HCT116 (cell line): ENCODE measurements around the gene AKAP9. TPM values are rescaled to one million over a fixed set of nuclear protein-coding genes. Genes with fewer than 3 reads are reported as not detected.

Experiments used
- ATAC-seq: fragments of 200-7000 bp; cut with Tn5 transposase; 2 replicates; pipeline ENCODE4 v1.9.1; 2020; ENCODE audit warnings: mild to moderate bottlenecking, moderate library complexity
- BruUV-seq: library from RNA; stranded (reverse); fragments of 400-500 nt; replicated peaks from 2 replicates; lab custom pipeline; 2021; lab: Mats Ljungman, UMichigan
- CTCF ChIA-PET: fragments of 300-600 bp; sonication (Branson Sonifier 250); formaldehyde crosslinking; loops from one replicate; lab custom pipeline; 2021; ENCODE audit warnings: antibody characterized with exemption; lab: Charles Lee
- POLR2A ChIA-PET: fragments of 300-600, 350-600 bp; sonication (Branson Sonifier 250); formaldehyde crosslinking; loops from one replicate; lab custom pipeline; 2021; ENCODE audit warnings: antibody characterized with exemption; lab: Charles Lee
- RAD21 ChIA-PET, 2 experiments: fragments of 300-600 bp; sonication (Branson Sonifier 250); formaldehyde crosslinking; loops; one replicate each; lab custom pipeline; 2023; ENCODE audit warnings: low total read pairs in 2 of 2; ENCODE audit not compliant: uncharacterized antibody in 2 of 2, unreplicated experiment in 2 of 2, low non-redundant PET in 1 of 2; lab: Charles Lee
- DNase-seq: peaks from one replicate; pipeline ENCODE4 v3.0.0-alpha.2; 2010; ENCODE audit warnings: low read depth, low spot score
- H2AFZ ChIP-seq: fragments of 200-600 bp; shearing (Covaris generic), sonication (generic); 2 replicates; pipeline ENCODE4 v1.6.1; 2017; ENCODE audit warnings: low read depth, mixed run types, mixed read lengths, antibody characterized with exemption, low read length; ENCODE audit not compliant: poor library complexity, severe bottlenecking
- H3K27ac ChIP-seq: 2 replicates; pipeline ENCODE4 v1.5.1; 2012; ENCODE audit warnings: low read depth, low read length
- H3K27me3 ChIP-seq: fragments of 200-600 bp; sonication (generic); 2 replicates; pipeline ENCODE4 v1.6.1; 2016; ENCODE audit warnings: mixed run types, low read length, mixed read lengths; ENCODE audit not compliant: insufficient read depth
- H3K36me3 ChIP-seq, 2 experiments: fragments of 200-500 bp in 1 of 2; fragments of 200-600 bp in 1 of 2; sonication (Bioruptor generic) in 1 of 2; sonication (generic) in 1 of 2; 2 replicates each; pipeline versions ENCODE4 v1.5.1 to v1.6.1; 2014 to 2016; ENCODE audit warnings: low read length in 2 of 2, inconsistent platforms in 1 of 2, mixed read lengths in 1 of 2, mixed run types in 1 of 2; ENCODE audit not compliant: insufficient read depth in 2 of 2, control insufficient read depth in 1 of 2
- H3K4me1 ChIP-seq, 2 experiments: fragments of 200-600 bp in 1 of 2; sonication (generic) in 1 of 2; 2 replicates each; pipeline versions ENCODE4 v1.5.1 to v1.6.1; 2012 to 2017; ENCODE audit warnings: low read length in 2 of 2, inconsistent platforms in 1 of 2, mild to moderate bottlenecking in 1 of 2, mixed read lengths in 1 of 2, mixed run types in 1 of 2, moderate library complexity in 1 of 2; ENCODE audit not compliant: insufficient read depth in 2 of 2, control insufficient read depth in 1 of 2
- H3K4me2 ChIP-seq: fragments of 200-600 bp; sonication (generic); 2 replicates; pipeline ENCODE4 v1.6.1; 2017; ENCODE audit warnings: mixed run types, low read length, mixed read lengths
- H3K4me3 ChIP-seq, 2 experiments: fragments of 200-600 bp in 1 of 2; sonication (generic) in 1 of 2; replicated peaks in 1 of 2; 2 replicates each; pipeline ENCODE4 v1.5.1; 2011 to 2016; ENCODE audit warnings: low read length in 2 of 2, control low read depth in 1 of 2, low read depth in 1 of 2, mild to moderate bottlenecking in 1 of 2, mixed read lengths in 1 of 2, mixed run types in 1 of 2
- H3K79me2 ChIP-seq: fragments of 200-600 bp; sonication (generic); 2 replicates; pipeline ENCODE4 v1.6.1; 2017; ENCODE audit warnings: mild to moderate bottlenecking, mixed run types, low read length, moderate library complexity, mixed read lengths; ENCODE audit not compliant: insufficient read depth
- H3K9ac ChIP-seq: fragments of 200-600 bp; sonication (generic); 2 replicates; pipeline ENCODE4 v1.6.1; 2016; ENCODE audit warnings: low read length, mixed read lengths
- H3K9me2 ChIP-seq: fragments of 200-600 bp; sonication (generic), shearing (Covaris generic); 2 replicates; pipeline ENCODE4 v1.6.1; 2017; ENCODE audit warnings: mixed run types, mild to moderate bottlenecking, moderate library complexity; ENCODE audit not compliant: insufficient read depth
- H3K9me3 ChIP-seq, 2 experiments: fragments of 200-500 bp in 1 of 2; fragments of 200-600 bp in 1 of 2; sonication (Bioruptor generic) in 1 of 2; sonication (generic) in 1 of 2; 2 replicates each; pipeline ENCODE4 v1.6.1; 2014 to 2017; ENCODE audit warnings: low read length in 2 of 2, mixed read lengths in 2 of 2, inconsistent platforms in 1 of 2, low read depth in 1 of 2, mild to moderate bottlenecking in 1 of 2, mixed run types in 1 of 2, moderate library complexity in 1 of 2; ENCODE audit not compliant: control insufficient read depth in 1 of 2, insufficient read depth in 1 of 2
- H4K20me1 ChIP-seq: fragments of 200-600 bp; sonication (generic), shearing (Covaris generic); 2 replicates; pipeline ENCODE4 v1.6.1; 2017; ENCODE audit warnings: mixed run types, mild to moderate bottlenecking, moderate library complexity; ENCODE audit not compliant: insufficient read depth
- EGR1 ChIP-seq: IDR thresholded peaks from 2 replicates; pipeline ENCODE4 v1.6.1; 2012; ENCODE audit warnings: low read depth
- EZH2phosphoT487 ChIP-seq: fragments of 200-600 bp; IDR thresholded peaks from 2 replicates; pipeline ENCODE4 v1.6.1; 2018; ENCODE audit warnings: antibody characterized with exemption, borderline replicate concordance
- SP1 ChIP-seq: IDR thresholded peaks from 2 replicates; pipeline ENCODE4 v1.6.1; 2012; ENCODE audit warnings: low read depth
- ZNF274 ChIP-seq: fragments of 200-500 bp; sonication (Bioruptor generic); IDR thresholded peaks from 2 replicates; pipeline ENCODE4 v1.6.1; 2014; ENCODE audit warnings: mild to moderate bottlenecking, low read depth, low read length, inconsistent platforms
- intact Hi-C: fragments of 100-400 bp; cut with micrococcal nuclease; formaldehyde crosslinking; loops from 2 replicates; pipeline ENCODE4 v1.10.0; 2022
- total RNA-seq: library from RNA; stranded (reverse); gene quantifications from one replicate; pipeline ENCODE4 v1.2.1, GENCODE V29; 2021; ENCODE audit not compliant: unreplicated experiment
- TF ChIP-seq, protein P1 (sequence below), 3 experiments: fragments of 200-600 bp in 1 of 3; sonication (generic) in 1 of 3; IDR thresholded peaks in 2 of 3; conservative IDR thresholded peaks in 1 of 3; 2 replicates each; pipeline ENCODE4 v1.5.1; 2012 to 2017; ENCODE audit warnings: low read depth in 2 of 3, low read length in 2 of 3, antibody characterized with exemption in 1 of 3, borderline replicate concordance in 1 of 3, control low read depth in 1 of 3, mild to moderate bottlenecking in 1 of 3, mixed read lengths in 1 of 3, mixed run types in 1 of 3, moderate library complexity in 1 of 3; ENCODE audit not compliant: insufficient read depth in 1 of 3

AKAP9 gene
- total RNA-seq, 1 experiment from 2014 or later, result 32.6 TPM

DNA sequence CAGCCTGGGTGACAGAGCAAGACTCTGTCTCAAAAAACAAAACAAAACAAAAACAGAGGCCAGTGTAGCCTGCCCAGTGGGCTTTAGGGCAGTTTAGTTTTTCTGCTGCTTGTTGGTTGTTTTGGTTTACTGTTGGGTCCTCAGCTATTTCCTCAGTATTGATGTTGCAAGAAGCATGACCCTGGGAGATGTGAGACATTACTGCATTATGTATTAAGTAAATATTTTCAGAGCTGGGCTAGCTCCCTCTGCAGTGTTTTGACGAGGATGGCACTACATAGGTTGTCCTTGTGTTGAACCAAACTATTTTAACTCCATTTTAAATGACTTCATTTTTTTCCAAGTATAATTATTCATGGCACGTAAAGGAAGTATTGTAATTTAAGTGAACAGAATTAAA, 4.8 kb downstream of the AKAP9 start:
- POLR2A ChIA-PET, result no interaction called here
- H3K27ac ChIP-seq, result no peak overlapping the region
- no peaks in the 10 kb centered on the region for H4K20me1 ChIP-seq
- RAD21 ChIA-PET, result no interaction called here
- BruUV-seq, result no TSS peak
- H3K9ac ChIP-seq, result no peak overlapping the region
- ATAC-seq (no peak), DNase-seq (no peak)
- H3K4me2 ChIP-seq, result no peak overlapping the region
- intact Hi-C loops, result no loop called here
- H3K4me3 ChIP-seq, result no peak overlapping the region
- TF ChIP-seq EZH2phosphoT487, result no peak
- TF ChIP-seq ZNF274, result no peak
- no peaks in the 10 kb centered on the region for H3K9me3 ChIP-seq
- CTCF ChIA-PET, result no interaction called here
- H3K9me2 ChIP-seq, result no peaks in the 10 kb centered on the region
- H3K36me3 ChIP-seq, result no peaks in the 10 kb centered on the region
- H3K79me2 ChIP-seq, result peaks cover 68% of the 10 kb centered on the region
- peaks cover 0 to 7% of the 10 kb centered on the region in 2 experiments; a peak in 2 of 4 replicates for H3K4me1 ChIP-seq
- H3K27me3 ChIP-seq, result no peaks in the 10 kb centered on the region
- H2AFZ ChIP-seq, result no peak overlapping the region

DNA sequence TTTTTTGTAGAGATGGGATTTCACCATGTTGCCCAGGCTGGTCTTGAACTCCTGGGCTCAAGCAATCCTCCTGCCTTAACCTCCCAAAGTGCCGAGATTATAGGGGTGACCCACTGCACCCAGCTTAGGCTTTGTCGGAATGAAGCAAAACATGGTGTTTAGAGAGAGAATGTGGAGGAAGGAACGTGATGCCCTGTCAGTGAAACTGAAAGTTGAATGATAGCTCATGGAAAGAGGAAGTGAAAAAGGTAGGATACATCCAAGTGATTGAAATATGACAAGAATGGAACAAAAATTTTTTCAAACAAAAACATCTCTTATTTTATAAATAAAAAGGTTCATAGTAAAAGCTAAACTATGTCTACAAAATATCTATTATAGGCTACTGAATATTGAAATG, 5.9 kb downstream of the AKAP9 start:
- Histone ChIP-seq H3K79me2 (peaks cover 74% of the 10 kb centered on the region), H3K9me2 (no peaks in the 10 kb centered on the region), H2AFZ (no peak overlapping the region), H3K9me3 (no peaks in the 10 kb centered on the region), H3K4me2 (no peak overlapping the region), H3K9ac (no peak overlapping the region), H3K27ac (no peak overlapping the region), H3K4me3 (no peak overlapping the region), H3K27me3 (no peaks in the 10 kb centered on the region), H4K20me1 (no peaks in the 10 kb centered on the region), H3K4me1 (peaks cover 0 to 4% of the 10 kb centered on the region in 2 experiments; a peak in 2 of 4 replicates), H3K36me3 (no peaks in the 10 kb centered on the region)
- RAD21 ChIA-PET, result no interaction called here
- CTCF ChIA-PET, result interaction anchor here (0.7 to 0.9 kb wide), 2 partner anchors 501 to 515 kb away, joined by 3 to 4 read pairs; partner anchors contain the start of gene GATAD1
- no peak for DNase-seq
- BruUV-seq, result no TSS peak
- TF ChIP-seq EGR1, result no peak
- no peak for TF ChIP-seq SP1
- TF ChIP-seq, protein P1, sequence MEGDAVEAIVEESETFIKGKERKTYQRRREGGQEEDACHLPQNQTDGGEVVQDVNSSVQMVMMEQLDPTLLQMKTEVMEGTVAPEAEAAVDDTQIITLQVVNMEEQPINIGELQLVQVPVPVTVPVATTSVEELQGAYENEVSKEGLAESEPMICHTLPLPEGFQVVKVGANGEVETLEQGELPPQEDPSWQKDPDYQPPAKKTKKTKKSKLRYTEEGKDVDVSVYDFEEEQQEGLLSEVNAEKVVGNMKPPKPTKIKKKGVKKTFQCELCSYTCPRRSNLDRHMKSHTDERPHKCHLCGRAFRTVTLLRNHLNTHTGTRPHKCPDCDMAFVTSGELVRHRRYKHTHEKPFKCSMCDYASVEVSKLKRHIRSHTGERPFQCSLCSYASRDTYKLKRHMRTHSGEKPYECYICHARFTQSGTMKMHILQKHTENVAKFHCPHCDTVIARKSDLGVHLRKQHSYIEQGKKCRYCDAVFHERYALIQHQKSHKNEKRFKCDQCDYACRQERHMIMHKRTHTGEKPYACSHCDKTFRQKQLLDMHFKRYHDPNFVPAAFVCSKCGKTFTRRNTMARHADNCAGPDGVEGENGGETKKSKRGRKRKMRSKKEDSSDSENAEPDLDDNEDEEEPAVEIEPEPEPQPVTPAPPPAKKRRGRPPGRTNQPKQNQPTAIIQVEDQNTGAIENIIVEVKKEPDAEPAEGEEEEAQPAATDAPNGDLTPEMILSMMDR (IDR thresholded peaks at IDR 0.05 in 2 of 3, conservative IDR thresholded peaks at IDR 0.05 in 1 of 3; ENCODE audit: borderline replicate concordance in 1 of 3, insufficient read depth in 1 of 3, low read depth in 2 of 3, low read length in 2 of 3), result no peak
- POLR2A ChIA-PET, result no interaction called here
- intact Hi-C loops, result no loop called here
- ATAC-seq, result no peak
